ENCODE results near the gene PTPRC. TPM values are rescaled to one million over a fixed set of nuclear protein-coding genes. Genes with fewer than 3 reads are reported as not detected.
A peak's percentile ranks its signal among the peaks of the same experiment; 100 is the strongest.

PTPRC gene
- total and polyA plus RNA-seq, 2 donors (not counting 3 experiments of a cell fraction or from before 2014, with no cell fraction given) = not detected

DNA sequence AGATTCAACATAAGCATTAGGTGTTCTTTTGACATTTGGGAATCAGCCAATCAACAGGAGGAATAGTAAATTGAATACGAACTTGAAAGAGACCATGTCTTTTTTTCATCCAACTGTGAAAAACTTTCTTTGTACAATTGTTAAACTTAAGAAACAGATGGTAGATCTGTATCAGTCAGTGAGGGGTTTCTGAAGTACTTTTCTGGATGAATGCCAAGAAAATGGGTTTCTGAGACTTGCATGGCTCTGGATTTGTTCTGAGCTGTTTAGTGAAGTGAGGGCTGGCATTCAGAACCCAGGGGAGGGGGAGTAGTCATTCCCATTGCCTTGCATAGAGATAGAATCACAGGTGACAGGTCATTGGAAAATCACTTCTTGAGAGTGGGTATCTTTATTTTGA is 37.4 kb downstream of the PTPRC start:
- FAIRE-seq (no peak), DNase-seq (ENCODE audit: low read depth, low spot score) (peak; percentile 23)
- Histone ChIP-seq H3K9me3 (replicated peaks; ENCODE audit: control insufficient read depth, insufficient read depth, low read length) (no peaks in the 10 kb centered on the region), H3K36me3 (ENCODE audit: control insufficient read depth in 2 of 2, extremely low read depth in 1 of 2, insufficient read depth in 2 of 2, low read length in 2 of 2) (no peaks in the 10 kb centered on the region), H3K4me1 (ENCODE audit: control insufficient read depth, extremely low read depth, insufficient read depth, low read length) (no peaks in the 10 kb centered on the region), H3K9me1 (replicated peaks; ENCODE audit: control insufficient read depth, extremely low read depth, insufficient read depth, low read length) (no peaks in the 10 kb centered on the region), H3K27ac (ENCODE audit: insufficient read depth, low read depth, low read length) (no peak overlapping the region), H3K9ac (replicated peaks; ENCODE audit: extremely low read depth, insufficient read depth, low read length) (no peak overlapping the region), H3K4me2 (ENCODE audit: insufficient read depth, low read length) (no peak overlapping the region), H4K20me1 (replicated peaks; ENCODE audit: control insufficient read depth, extremely low read depth, insufficient read depth, low read length) (no peaks in the 10 kb centered on the region), H3K79me2 (ENCODE audit: control insufficient read depth, insufficient read depth, low read length) (no peaks in the 10 kb centered on the region), H3K4me3 (replicated peaks in 1 of 3; ENCODE audit: insufficient read depth in 1 of 3, low read depth in 1 of 3, low read length in 3 of 3) (no peak overlapping the region), H2AFZ (ENCODE audit: low read depth, low read length) (no peak overlapping the region), H3K27me3 (ENCODE audit: control insufficient read depth in 2 of 2, insufficient read depth in 2 of 2, low read length in 2 of 2) (no peaks in the 10 kb centered on the region)
- dilution Hi-C loops (cut with MboI; ENCODE audit: extremely low pct_ligation_motif_present, low sequenced_read_pairs) (no loop called here), intact Hi-C loops (cut with micrococcal nuclease) (no loop called here)
- BruUV-seq (replicated peaks) = no TSS peak
- POLR2A ChIA-PET = no interaction called here
- CTCF ChIA-PET = interaction anchor here (1.3 kb wide), 1 partner anchor 1150 kb away, joined by 3 read pairs; no protein-coding TSS in a partner anchor
- TF ChIP-seq EZH2 (IDR thresholded peaks at IDR 0.05; ENCODE audit: borderline replicate concordance, low read depth, low read length, severe bottlenecking) (no peak), MYC (IDR thresholded peaks at IDR 0.05; ENCODE audit: low read depth, low read length) (no peak), JUN (IDR thresholded peaks at IDR 0.05; ENCODE audit: borderline replicate concordance, insufficient read depth, insufficient read length, low read depth) (no peak), POLR2A (IDR thresholded peaks at IDR 0.05; ENCODE audit: low read depth, low read length) (no peak), POLR2AphosphoS5 (IDR thresholded peaks at IDR 0.05; ENCODE audit: insufficient read depth, low read depth, low read length) (no peak), GATA2 (IDR thresholded peaks at IDR 0.05; ENCODE audit: insufficient read depth, insufficient read length, low read depth, low read length) (no peak), FOS (IDR thresholded peaks at IDR 0.05; ENCODE audit: borderline replicate concordance, insufficient read depth, low read length) (no peak)
- TF ChIP-seq, protein P1, sequence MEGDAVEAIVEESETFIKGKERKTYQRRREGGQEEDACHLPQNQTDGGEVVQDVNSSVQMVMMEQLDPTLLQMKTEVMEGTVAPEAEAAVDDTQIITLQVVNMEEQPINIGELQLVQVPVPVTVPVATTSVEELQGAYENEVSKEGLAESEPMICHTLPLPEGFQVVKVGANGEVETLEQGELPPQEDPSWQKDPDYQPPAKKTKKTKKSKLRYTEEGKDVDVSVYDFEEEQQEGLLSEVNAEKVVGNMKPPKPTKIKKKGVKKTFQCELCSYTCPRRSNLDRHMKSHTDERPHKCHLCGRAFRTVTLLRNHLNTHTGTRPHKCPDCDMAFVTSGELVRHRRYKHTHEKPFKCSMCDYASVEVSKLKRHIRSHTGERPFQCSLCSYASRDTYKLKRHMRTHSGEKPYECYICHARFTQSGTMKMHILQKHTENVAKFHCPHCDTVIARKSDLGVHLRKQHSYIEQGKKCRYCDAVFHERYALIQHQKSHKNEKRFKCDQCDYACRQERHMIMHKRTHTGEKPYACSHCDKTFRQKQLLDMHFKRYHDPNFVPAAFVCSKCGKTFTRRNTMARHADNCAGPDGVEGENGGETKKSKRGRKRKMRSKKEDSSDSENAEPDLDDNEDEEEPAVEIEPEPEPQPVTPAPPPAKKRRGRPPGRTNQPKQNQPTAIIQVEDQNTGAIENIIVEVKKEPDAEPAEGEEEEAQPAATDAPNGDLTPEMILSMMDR (IDR thresholded peaks at IDR 0.05; ENCODE audit: extremely low read depth in 1 of 2, insufficient read depth in 1 of 2, low read depth in 1 of 2, low read length in 2 of 2) = no peak
- TF ChIP-seq, protein P2, sequence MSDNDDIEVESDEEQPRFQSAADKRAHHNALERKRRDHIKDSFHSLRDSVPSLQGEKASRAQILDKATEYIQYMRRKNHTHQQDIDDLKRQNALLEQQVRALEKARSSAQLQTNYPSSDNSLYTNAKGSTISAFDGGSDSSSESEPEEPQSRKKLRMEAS (IDR thresholded peaks at IDR 0.05; ENCODE audit: insufficient read depth, insufficient read length) = no peak
